BJ (cell line): Measurements from ENCODE around the gene LARP1. TPM values are rescaled to one million over a fixed set of nuclear protein-coding genes. Genes with fewer than 3 reads are reported as not detected.
"Not testable (repeated sequence)": the region's sequence is repeated elsewhere in the genome, so short reads cannot be mapped to it uniquely, and the experiment has no call there.

Source experiments
- CTCF ChIA-PET: fragments of 350-600 bp; formaldehyde crosslinking; extraction: SDS; loops from one replicate; lab custom pipeline; 2021; ENCODE audit warnings: antibody characterized with exemption, inconsistent platforms; lab: Yijun Ruan, JAX
- POLR2A ChIA-PET: fragments of 300-600 bp; sonication (Branson Sonifier 250); formaldehyde crosslinking; extraction: SDS; loops from one replicate; lab custom pipeline; 2021; ENCODE audit warnings: antibody characterized with exemption; lab: Charles Lee
- DNase-seq: peaks from one replicate; pipeline ENCODE4 v3.0.0-alpha.2; 2011; ENCODE audit warnings: low read depth
- H3K27me3 ChIP-seq: 2 replicates; pipeline ENCODE4 v1.6.0; 2011; ENCODE audit warnings: low read length; ENCODE audit not compliant: control insufficient read depth, insufficient read depth
- H3K36me3 ChIP-seq: 2 replicates; pipeline ENCODE4 v1.5.1; 2011; ENCODE audit warnings: low read length; ENCODE audit not compliant: control insufficient read depth, insufficient read depth
- H3K4me3 ChIP-seq: 2 replicates; pipeline ENCODE4 v1.5.1; 2011; ENCODE audit warnings: low read depth, mild to moderate bottlenecking, control low read depth, low read length
- polyA plus RNA-seq: library from polyadenylated mRNA; depleted of rRNA; stranded (reverse); fragments of >200 nt; gene quantifications from 2 replicates; pipeline ENCODE4 v1.2.3, GENCODE V29; 2011
- TF ChIP-seq, protein P1 (sequence below): IDR thresholded peaks from 2 replicates; pipeline ENCODE4 v1.5.1; 2011; ENCODE audit warnings: low read depth, mild to moderate bottlenecking, control low read depth, inconsistent platforms, low read length, moderate library complexity; ENCODE audit not compliant: insufficient read depth

The LARP1 gene
- polyA plus RNA-seq, 1 experiment = 59.0 TPM

DNA sequence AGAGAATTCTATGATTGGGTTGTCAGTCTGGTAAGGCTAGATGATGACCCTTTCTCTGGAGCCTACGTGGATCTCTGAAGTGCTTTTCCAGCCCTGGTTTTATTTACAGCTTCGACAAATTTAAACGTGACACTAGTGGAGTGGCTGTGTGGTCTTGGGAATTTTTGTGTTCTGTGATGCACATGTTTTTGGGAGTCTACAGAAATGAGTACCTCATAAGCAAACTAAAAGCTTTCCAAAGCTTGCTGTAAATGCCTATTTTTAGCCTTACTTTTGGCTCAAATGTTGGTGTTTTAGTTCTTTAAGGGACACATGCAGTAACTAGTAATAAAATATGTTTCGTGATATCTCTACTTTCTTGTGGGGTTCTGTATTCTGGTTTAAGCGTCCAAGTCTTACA, 3.3 kb downstream of the LARP1 start:
- no peaks in the 10 kb centered on the region for H3K27me3 ChIP-seq
- no peaks in the 10 kb centered on the region for H3K36me3 ChIP-seq
- CTCF ChIA-PET = interaction anchor here (0.9 to 1.4 kb wide), 3 partner anchors 9 to 108 kb away, joined by 3 to 6 read pairs (median 4); no protein-coding TSS in a partner anchor
- peak overlapping the region; percentile 30 for H3K4me3 ChIP-seq
- POLR2A ChIA-PET = no interaction called here
- DNase-seq = peak; percentile 51
- TF ChIP-seq, protein P1, sequence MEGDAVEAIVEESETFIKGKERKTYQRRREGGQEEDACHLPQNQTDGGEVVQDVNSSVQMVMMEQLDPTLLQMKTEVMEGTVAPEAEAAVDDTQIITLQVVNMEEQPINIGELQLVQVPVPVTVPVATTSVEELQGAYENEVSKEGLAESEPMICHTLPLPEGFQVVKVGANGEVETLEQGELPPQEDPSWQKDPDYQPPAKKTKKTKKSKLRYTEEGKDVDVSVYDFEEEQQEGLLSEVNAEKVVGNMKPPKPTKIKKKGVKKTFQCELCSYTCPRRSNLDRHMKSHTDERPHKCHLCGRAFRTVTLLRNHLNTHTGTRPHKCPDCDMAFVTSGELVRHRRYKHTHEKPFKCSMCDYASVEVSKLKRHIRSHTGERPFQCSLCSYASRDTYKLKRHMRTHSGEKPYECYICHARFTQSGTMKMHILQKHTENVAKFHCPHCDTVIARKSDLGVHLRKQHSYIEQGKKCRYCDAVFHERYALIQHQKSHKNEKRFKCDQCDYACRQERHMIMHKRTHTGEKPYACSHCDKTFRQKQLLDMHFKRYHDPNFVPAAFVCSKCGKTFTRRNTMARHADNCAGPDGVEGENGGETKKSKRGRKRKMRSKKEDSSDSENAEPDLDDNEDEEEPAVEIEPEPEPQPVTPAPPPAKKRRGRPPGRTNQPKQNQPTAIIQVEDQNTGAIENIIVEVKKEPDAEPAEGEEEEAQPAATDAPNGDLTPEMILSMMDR = no peak

DNA sequence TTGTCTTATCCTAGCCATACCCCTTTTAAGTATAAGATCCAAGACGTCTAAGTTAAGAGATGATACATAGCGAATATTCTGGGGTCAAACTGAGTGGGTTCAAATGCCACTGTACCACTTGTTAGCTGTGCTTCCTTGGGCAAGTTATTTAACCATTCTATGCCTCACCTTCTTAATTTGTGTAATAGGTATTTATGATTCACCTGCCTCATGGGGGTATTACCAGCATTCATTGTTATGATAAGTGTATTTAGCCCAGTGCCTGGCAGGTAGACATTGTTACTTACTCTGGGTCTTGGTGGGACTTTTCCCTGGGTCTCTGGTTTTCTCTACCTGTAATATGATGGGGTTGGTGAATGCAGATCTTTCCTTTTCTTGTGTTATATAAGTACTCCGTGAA, 3.8 kb downstream of the LARP1 start:
- no peaks in the 10 kb centered on the region for H3K27me3 ChIP-seq
- ChIA-PET CTCF (interaction anchor here (0.9 to 1.4 kb wide), 2 partner anchors 8 to 13 kb away, joined by 3 to 6 read pairs; no protein-coding TSS in a partner anchor), POLR2A (no interaction called here)
- TF ChIP-seq, protein P1 = no peak
- DNase-seq = no peak
- H3K4me3 ChIP-seq = no peak overlapping the region
- no peaks in the 10 kb centered on the region for H3K36me3 ChIP-seq

DNA sequence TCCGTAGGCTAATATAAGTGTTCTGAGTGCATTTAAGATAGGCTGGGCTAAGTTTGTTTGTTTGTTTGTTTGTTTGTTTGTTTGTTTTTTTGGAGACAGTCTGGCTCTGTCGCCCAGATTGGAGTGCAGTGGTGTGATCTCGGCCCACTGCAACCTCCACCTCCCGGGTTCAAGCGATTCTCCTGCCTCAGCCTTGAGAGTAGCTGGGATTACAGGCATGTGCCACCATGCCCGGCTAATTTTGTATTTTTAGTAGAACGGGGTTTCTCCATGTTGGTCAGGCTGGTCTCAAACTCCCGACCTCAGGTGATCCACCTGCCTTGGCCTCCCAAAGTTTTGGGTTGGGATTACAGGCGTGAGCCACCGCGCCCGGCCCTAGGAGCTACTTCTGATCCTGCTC, 4.7 kb downstream of the LARP1 start:
- H3K4me3 ChIP-seq, DNase-seq, H3K27me3 ChIP-seq, H3K36me3 ChIP-seq, POLR2A ChIA-PET: not testable (repeated sequence)
- CTCF ChIA-PET = interaction anchor here (1.4 kb wide), 1 partner anchor 11 kb away, joined by 4 read pairs; no protein-coding TSS in a partner anchor

DNA sequence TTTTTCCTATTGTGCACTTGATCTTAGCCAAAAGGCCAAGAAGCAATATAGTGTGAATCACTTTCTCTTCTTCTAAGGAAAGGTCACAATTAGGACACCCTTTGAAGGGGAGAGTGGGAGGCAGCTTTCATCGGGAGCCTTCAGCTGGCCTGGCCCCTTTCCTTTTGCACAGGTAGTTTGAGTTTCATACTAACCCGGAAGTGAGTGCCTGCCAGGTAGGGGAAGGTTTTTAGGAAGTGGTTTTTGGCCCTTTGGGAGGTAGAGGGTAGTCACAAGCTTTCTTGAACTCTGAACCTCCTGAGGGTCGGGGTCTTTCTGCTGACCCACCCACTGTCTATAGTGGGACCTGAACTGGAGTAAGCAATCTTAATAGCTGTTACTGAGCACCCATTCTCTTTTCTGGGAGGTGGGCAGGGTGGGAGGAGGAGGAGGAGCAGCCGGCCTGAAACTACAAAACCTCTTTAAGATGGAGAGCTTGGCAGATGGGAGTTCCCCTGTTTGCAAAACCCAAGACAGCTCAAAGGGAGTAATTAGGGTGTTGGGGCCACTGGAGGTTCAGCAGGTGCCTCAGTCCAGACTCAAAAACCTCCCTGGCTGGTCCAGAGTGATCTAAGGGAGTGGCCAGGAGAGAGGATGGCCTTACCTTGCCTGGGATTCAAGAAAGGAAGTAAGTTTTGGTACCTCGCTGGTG, 6.0 kb downstream of the LARP1 start:
- CTCF ChIA-PET = interaction anchor here (1.4 kb wide), 1 partner anchor 10 kb away, joined by 4 read pairs; no protein-coding TSS in a partner anchor
- TF ChIP-seq, protein P1 = no peak
- Histone ChIP-seq H3K4me3 (no peak overlapping the region), H3K27me3 (no peaks in the 10 kb centered on the region), H3K36me3 (no peaks in the 10 kb centered on the region)
- POLR2A ChIA-PET = no interaction called here
- DNase-seq = no peak

DNA sequence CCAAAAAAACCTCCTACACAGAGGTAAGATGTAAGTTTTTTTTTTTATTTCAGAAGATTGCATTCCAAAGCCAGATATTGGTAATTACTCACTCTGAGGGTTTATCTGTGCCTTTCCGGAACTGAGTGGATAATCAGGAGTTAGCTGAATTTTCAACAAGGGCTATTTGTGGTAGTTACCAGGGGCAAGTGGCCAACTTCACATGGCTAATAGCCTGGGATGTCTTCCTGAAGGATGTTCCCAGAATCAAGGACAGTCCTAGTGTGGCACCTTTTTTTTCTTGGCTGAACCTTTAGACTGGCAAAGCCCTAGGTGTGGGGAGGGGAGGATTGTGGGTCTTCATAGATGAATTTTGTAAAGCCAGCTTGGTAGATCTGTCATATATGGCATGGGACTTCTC, 7.1 kb downstream of the LARP1 start:
- Histone ChIP-seq H3K27me3 (no peaks in the 10 kb centered on the region), H3K4me3 (no peak overlapping the region), H3K36me3 (no peaks in the 10 kb centered on the region)
- TF ChIP-seq, protein P1 = no peak
- ChIA-PET POLR2A (no interaction called here), CTCF (no interaction called here)
- no peak for DNase-seq
